ENCODE measurements around the gene PAX2.

PAX2 gene

DNA sequence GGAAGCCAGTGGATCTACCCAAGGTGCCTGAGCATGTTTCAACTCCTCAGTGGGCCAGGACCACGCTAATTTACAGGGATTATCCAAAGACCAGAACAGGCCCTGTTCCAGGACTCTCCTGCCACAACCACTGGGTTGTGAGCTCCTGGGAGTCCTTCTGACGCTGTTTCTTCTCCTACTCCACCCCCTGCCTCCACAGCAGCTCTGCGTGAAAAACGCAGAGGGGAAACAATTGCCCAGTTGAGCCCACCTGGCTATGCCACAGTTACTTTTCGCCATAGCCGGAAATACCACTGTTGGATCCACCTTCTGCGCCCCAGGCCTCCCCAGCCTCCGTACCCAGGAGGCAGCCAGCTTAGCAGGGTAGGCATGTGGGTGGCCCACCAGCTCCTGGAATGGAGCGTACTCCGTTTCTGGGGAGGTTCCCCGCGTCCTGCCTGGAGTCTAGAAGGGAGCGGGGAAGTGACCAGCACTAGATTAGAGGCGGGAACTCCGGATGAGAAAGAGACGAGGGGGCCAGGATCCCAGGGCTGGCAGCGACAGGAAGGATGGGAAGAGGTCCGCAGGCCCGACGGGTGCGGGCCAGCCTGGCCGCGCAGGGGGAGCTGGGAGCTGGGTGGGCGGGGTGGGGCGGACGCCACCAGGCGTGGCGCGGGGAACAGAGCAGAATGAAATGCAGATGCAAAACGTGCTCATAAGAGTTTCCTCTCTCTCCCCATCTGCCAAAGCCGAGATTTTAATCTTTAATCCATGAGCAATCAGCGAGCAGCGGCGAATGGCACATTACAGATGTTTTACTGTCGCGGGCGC, 32.1 kb upstream of the PAX2 start:
- no CpG with 5 or more reads among the region's 37 CpGs for WGBS (ENCODE audit: insufficient coverage, insufficient read length)
- Histone ChIP-seq H3K4me1 (ENCODE audit: control insufficient read depth, insufficient read depth, low read length) (0 out of 2 replicates have a peak, but pooled peaks cover 1% of the 10 kb centered on the region), H3K27me3 (ENCODE audit: control insufficient read depth, insufficient read depth, low read length) (peaks cover 82% of the 10 kb centered on the region), H3K27ac (ENCODE audit: low read length) (no peak overlapping the region), H3K36me3 (ENCODE audit: control insufficient read depth, insufficient read depth, low read length) (no peaks in the 10 kb centered on the region), H3K9me3 (ENCODE audit: control insufficient read depth, insufficient read depth, low read length) (no peaks in the 10 kb centered on the region), H3K4me3 (ENCODE audit: low read length) (peak overlapping the region; percentile 30; the same call in 1 of the 2 replicates)
- DNase-seq (ENCODE audit: low read depth, low spot score), result no peak

DNA sequence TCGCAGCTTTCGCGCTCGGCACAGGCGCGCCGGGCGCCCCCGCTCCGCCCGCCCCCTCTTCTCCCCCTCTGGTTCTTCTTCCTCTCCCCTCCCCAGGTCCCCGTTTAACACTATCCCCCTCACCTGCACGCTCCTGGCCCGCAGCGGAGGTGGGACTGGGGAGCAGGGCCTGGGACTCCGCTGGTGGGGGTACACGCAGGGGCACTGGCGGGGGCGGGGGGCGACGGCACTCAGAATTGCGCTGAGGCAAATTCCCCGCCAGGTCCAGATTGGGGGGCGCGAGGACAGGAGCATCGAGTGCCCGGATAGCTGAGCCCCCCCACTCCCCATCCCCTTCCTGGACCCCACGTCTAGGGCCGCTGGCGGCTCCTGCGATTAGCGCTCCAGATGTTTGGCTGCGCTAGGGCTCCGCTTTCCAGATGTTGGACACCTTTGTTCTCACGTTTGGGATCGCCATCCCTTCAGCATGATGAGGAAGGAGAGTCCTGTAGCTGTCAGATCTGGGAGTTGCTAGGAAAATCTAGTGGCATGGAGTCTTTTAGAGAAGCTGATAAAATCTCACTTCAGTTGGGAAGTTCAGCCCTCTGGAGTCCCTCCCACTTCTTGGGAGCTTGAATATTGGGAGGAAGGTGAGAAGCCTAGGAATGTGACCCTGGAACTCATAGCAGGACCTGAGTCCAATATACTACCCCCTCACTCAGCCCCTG, 31.4 kb upstream of the PAX2 start:
- H3K27me3 ChIP-seq (ENCODE audit: control insufficient read depth, insufficient read depth, low read length), result peaks cover 85% of the 10 kb centered on the region
- peak overlapping the region; percentile 30; the same call in 1 of the 2 replicates for H3K4me3 ChIP-seq (ENCODE audit: low read length)
- no peak overlapping the region for H3K27ac ChIP-seq (ENCODE audit: low read length)
- 0 out of 2 replicates have a peak, but pooled peaks cover 1% of the 10 kb centered on the region for H3K4me1 ChIP-seq (ENCODE audit: control insufficient read depth, insufficient read depth, low read length)
- H3K36me3 ChIP-seq (ENCODE audit: control insufficient read depth, insufficient read depth, low read length), result no peaks in the 10 kb centered on the region
- no peaks in the 10 kb centered on the region for H3K9me3 ChIP-seq (ENCODE audit: control insufficient read depth, insufficient read depth, low read length)
- no peak for DNase-seq (ENCODE audit: low read depth, low spot score)
- no CpG with 5 or more reads among the region's 36 CpGs for WGBS (ENCODE audit: insufficient coverage, insufficient read length)

DNA sequence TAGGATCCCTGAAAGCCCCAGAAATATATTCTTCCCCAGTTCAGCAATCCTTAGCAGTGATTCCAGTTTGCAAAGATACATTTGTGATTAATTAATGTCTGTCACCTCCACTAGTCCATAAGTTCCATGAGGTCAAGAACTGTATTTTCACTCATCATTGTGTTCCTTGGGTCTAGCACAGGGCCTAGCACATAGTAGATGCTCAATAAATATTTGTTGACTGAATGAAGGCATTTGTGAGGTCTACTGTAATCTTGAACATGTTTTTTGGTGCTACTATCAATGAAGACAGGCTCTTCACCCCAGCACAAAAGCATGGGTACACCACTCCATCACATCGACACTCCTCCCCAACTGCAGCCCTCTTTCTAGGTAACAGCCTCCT, 30.8 kb upstream of the PAX2 start:
- no peak for DNase-seq (ENCODE audit: low read depth, low spot score)
- Histone ChIP-seq H3K4me3 (ENCODE audit: low read length) (no peak overlapping the region), H3K36me3 (ENCODE audit: control insufficient read depth, insufficient read depth, low read length) (no peaks in the 10 kb centered on the region), H3K9me3 (ENCODE audit: control insufficient read depth, insufficient read depth, low read length) (no peaks in the 10 kb centered on the region), H3K27me3 (ENCODE audit: control insufficient read depth, insufficient read depth, low read length) (peaks cover 80% of the 10 kb centered on the region), H3K27ac (ENCODE audit: low read length) (no peak overlapping the region), H3K4me1 (ENCODE audit: control insufficient read depth, insufficient read depth, low read length) (0 out of 2 replicates have a peak, but pooled peaks cover 1% of the 10 kb centered on the region)
- WGBS (ENCODE audit: insufficient coverage, insufficient read length), result no CpG with 5 or more reads among the region's 1 CpG

DNA sequence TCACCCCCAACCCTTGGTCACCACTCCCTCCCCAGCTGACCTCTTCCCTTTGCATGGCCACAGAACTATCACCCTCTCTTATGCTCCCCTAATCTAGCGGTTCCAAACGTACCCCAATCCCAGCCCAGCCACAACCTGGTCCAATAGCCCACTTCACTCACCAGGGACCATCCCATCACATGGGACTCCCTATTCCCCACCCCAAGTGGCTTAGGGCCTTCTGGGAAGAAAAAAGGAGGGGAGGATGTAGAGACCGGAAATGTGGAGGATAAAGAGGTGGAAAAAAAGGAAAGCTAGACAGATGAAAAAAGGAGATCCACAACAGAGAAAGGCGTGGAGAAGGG, 30.3 kb upstream of the PAX2 start:
- H3K4me1 ChIP-seq (ENCODE audit: control insufficient read depth, insufficient read depth, low read length), result no peaks in the 10 kb centered on the region
- no peaks in the 10 kb centered on the region for H3K36me3 ChIP-seq (ENCODE audit: control insufficient read depth, insufficient read depth, low read length)
- no CpG with 5 or more reads among the region's 4 CpGs for WGBS (ENCODE audit: insufficient coverage, insufficient read length)
- peaks cover 77% of the 10 kb centered on the region for H3K27me3 ChIP-seq (ENCODE audit: control insufficient read depth, insufficient read depth, low read length)
- DNase-seq (ENCODE audit: low read depth, low spot score), result no peak
- H3K9me3 ChIP-seq (ENCODE audit: control insufficient read depth, insufficient read depth, low read length), result no peaks in the 10 kb centered on the region
- peak overlapping the region; percentile 45; the same call in 1 of the 2 replicates for H3K4me3 ChIP-seq (ENCODE audit: low read length)
- H3K27ac ChIP-seq (ENCODE audit: low read length), result no peak overlapping the region

DNA sequence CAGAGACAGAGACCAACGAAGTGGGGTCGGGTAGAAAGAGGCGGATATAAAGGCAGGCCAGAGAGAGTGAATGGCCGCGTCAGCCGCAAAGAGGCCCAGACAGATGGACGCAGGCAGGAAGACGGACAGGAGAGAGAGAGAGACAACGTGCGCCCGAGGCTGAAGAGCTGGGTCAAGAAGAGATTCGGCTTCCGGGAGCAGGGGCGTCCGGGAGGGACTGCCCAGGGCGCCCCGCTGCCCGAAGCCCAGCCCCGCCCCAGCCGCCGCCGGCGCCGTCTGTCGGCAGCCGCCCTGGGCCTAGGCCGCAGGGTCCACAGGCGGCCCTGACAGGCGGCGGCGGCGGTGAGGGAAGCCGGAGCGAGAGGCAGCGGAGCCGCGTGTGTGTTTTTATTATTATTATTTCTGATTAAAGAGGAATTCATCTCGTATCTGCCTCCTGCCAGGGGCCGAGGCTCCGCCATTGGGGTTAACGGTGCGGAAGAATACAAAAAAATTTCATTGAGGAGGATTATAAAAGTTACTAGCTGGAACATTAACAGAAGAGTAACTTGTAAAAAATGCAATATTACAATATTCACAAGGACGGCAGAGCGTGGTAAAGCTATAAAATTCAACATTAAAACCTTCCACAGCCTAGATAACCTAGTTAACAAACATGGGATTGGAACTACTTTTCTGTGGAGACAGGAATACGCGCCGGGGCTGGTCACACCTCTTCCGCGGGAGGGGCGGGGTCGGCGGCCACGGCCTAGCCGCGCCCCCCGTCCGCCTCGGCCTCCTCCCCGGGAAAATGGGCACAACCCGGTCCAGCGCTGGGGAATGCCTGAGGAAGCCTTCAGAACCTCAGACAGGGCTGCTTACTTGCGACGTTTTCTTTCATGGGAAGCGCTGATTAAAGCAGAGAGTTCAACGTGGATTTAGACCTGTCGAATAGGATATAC, 29.7 kb upstream of the PAX2 start:
- no peak for DNase-seq (ENCODE audit: low read depth, low spot score)
- H3K4me1 ChIP-seq (ENCODE audit: control insufficient read depth, insufficient read depth, low read length), result no peaks in the 10 kb centered on the region
- H3K36me3 ChIP-seq (ENCODE audit: control insufficient read depth, insufficient read depth, low read length), result no peaks in the 10 kb centered on the region
- H3K27ac ChIP-seq (ENCODE audit: low read length), result no peak overlapping the region
- peaks cover 78% of the 10 kb centered on the region for H3K27me3 ChIP-seq (ENCODE audit: control insufficient read depth, insufficient read depth, low read length)
- peak overlapping the region; percentile 45; the same call in 1 of the 2 replicates for H3K4me3 ChIP-seq (ENCODE audit: low read length)
- WGBS (ENCODE audit: insufficient coverage, insufficient read length), result no CpG with 5 or more reads among the region's 66 CpGs
- H3K9me3 ChIP-seq (ENCODE audit: control insufficient read depth, insufficient read depth, low read length), result no peaks in the 10 kb centered on the region

DNA sequence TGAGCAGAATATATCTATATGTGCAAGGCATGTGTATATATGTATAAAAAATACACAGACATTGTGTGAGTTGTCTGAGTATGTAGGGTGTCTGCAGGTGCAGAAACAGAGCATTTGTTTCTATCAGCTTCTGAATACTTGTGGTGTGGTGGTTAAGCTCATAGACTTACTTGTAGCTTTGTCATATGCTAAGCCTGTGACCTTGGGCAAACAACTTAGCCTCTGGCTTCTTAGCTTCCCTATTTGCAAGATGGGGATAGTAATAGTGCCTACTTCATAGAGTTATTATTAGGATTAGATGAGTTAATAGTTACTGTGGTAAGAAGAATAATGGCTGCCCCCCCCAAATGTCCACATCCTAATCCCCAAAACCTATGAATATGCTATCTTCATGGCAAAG, 28.2 kb upstream of the PAX2 start:
- no peaks in the 10 kb centered on the region for H3K36me3 ChIP-seq (ENCODE audit: control insufficient read depth, insufficient read depth, low read length)
- no peak for DNase-seq (ENCODE audit: low read depth, low spot score)
- H3K4me1 ChIP-seq (ENCODE audit: control insufficient read depth, insufficient read depth, low read length), result no peaks in the 10 kb centered on the region
- no peak overlapping the region for H3K27ac ChIP-seq (ENCODE audit: low read length)
- no peak overlapping the region for H3K4me3 ChIP-seq (ENCODE audit: low read length)
- peaks cover 74% of the 10 kb centered on the region for H3K27me3 ChIP-seq (ENCODE audit: control insufficient read depth, insufficient read depth, low read length)
- H3K9me3 ChIP-seq (ENCODE audit: control insufficient read depth, insufficient read depth, low read length), result no peaks in the 10 kb centered on the region

DNA sequence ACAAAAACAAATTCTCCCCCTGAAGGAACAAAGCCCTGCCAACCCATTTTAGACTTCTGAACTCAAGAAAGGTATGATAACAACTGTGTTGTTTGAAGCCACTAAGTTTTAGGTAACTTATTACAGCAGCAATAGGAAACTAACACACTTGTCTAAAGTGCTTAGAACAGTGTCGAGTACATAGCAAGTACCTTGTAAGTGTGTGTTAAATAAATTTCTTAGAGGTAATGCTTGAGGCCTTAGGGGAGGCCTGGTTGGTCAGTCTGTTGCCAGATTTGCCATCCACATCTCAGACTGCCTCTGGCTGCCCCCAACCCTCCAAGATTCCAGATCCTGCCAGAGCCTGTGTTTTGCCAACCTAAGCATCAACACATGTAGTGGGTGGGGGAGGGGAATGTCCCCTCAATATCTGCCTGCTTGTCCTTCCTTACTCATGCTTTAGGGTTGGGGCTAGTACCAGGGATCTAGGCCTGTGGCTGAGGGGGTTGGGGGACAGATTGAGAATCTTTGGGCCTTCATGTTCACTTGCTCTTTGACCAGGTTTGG, 27.1 kb upstream of the PAX2 start:
- H3K36me3 ChIP-seq (ENCODE audit: control insufficient read depth, insufficient read depth, low read length), result no peaks in the 10 kb centered on the region
- WGBS (ENCODE audit: insufficient coverage, insufficient read length), result no CpG with 5 or more reads among the region's 1 CpG
- no peak overlapping the region for H3K4me3 ChIP-seq (ENCODE audit: low read length)
- DNase-seq (ENCODE audit: low read depth, low spot score), result no peak
- no peaks in the 10 kb centered on the region for H3K9me3 ChIP-seq (ENCODE audit: control insufficient read depth, insufficient read depth, low read length)
- peaks cover 73% of the 10 kb centered on the region for H3K27me3 ChIP-seq (ENCODE audit: control insufficient read depth, insufficient read depth, low read length)
- no peaks in the 10 kb centered on the region for H3K4me1 ChIP-seq (ENCODE audit: control insufficient read depth, insufficient read depth, low read length)
- H3K27ac ChIP-seq (ENCODE audit: low read length), result no peak overlapping the region

DNA sequence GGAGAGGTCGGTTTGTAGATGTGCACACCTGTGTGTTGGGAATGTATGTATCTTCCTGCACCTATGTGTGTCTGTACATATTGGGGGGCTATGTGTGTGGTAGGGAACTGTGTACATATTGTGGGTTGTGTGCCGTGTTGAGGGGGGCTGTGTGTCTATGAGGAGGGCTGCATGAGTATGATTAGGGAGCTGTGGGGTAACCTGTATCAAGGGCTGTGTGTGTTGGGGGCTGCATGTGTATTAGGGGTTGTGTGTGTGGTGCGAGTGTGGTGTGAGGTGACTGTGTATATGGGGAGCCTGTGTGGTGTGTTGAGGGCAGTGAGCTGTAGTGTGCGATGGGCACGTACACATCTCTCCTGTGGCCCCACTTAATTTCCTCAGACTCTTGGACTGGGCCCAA, 22.2 kb upstream of the PAX2 start:
- no peak for DNase-seq (ENCODE audit: low read depth, low spot score)
- no peaks in the 10 kb centered on the region for H3K36me3 ChIP-seq (ENCODE audit: control insufficient read depth, insufficient read depth, low read length)
- peaks cover 3% of the 10 kb centered on the region; the same call in 1 of the 2 replicates for H3K4me1 ChIP-seq (ENCODE audit: control insufficient read depth, insufficient read depth, low read length)
- 100% methylated on average over 1 of the region's 5 CpGs for WGBS (ENCODE audit: insufficient coverage, insufficient read length)
- H3K27ac ChIP-seq (ENCODE audit: low read length), result no peak overlapping the region
- peaks cover 79% of the 10 kb centered on the region for H3K27me3 ChIP-seq (ENCODE audit: control insufficient read depth, insufficient read depth, low read length)
- no peaks in the 10 kb centered on the region for H3K9me3 ChIP-seq (ENCODE audit: control insufficient read depth, insufficient read depth, low read length)
- H3K4me3 ChIP-seq (ENCODE audit: low read length), result no peak overlapping the region

DNA sequence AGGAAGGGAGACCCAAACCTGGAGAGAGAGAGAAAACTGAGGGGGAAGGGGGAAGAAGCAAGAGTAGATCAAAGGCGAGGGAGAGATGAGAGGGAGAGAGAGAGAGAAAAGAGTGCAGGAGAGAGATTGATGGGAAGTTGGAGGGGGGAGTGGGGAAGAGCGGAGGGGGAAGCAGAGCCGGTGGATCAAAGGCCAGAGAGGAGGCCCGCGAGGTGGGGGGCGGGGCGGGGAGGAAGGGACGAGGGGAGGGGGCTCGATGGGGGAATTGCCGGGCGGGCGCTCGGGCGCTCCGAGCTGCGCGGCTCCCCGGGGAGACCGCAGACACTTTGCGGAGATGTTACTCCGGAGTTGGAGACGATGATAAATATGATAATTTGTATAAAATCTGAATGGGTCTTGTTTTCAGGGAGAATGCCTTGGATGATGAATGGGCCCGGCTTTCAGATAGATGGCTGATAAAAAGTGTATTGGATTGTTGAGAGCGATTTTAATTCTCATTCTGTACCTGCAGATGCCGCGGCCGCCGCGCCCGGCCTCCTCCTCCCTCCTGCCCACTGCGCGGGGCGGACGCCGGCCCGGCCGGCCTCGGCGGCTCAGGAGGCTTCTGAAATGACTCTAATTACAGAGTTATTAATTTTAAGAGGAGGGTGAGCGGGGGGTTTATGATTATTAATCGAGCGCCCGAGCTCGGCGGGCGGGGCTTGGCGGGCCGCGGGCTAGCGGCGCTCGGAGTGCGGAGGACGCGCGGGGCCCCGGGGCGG, 21.4 kb upstream of the PAX2 start:
- 100% methylated on average over 1 of the region's 58 CpGs for WGBS (ENCODE audit: insufficient coverage, insufficient read length)
- H3K4me3 ChIP-seq (ENCODE audit: low read length), result no peak overlapping the region
- no peak overlapping the region for H3K27ac ChIP-seq (ENCODE audit: low read length)
- H3K9me3 ChIP-seq (ENCODE audit: control insufficient read depth, insufficient read depth, low read length), result no peaks in the 10 kb centered on the region
- H3K27me3 ChIP-seq (ENCODE audit: control insufficient read depth, insufficient read depth, low read length), result peaks cover 81% of the 10 kb centered on the region
- H3K36me3 ChIP-seq (ENCODE audit: control insufficient read depth, insufficient read depth, low read length), result no peaks in the 10 kb centered on the region
- DNase-seq (ENCODE audit: low read depth, low spot score), result no peak
- H3K4me1 ChIP-seq (ENCODE audit: control insufficient read depth, insufficient read depth, low read length), result peaks cover 3% of the 10 kb centered on the region; the same call in 1 of the 2 replicates

Measured in iPS DF 6.9 (cell line).